Stimulated activated CD4-positive, alpha-beta T cell treated with anti-CD3 and anti-CD28 coated beads, Interleukin-4, amount 100 ng/mL, for 4 hours (primary cell): ENCODE results near the gene RRAS.

ENCODE experiments used
- DNase-seq, 2 experiments: peaks; one replicate each; pipeline ENCODE4 v3.0.0-alpha.2; 2020

RRAS gene

GRCh38 chr19:49640113-49640898, at the start of gene RRAS:
TSS of gene RRAS (minus strand) at chr19:49640143. CDS start at chr19:49640098, 45 bp downstream.
- peak; percentile 99 to 100 for DNase-seq

GRCh38 chr19:49689133-49690078, 49.5 kb upstream of the RRAS start, which contains the start of gene ADM5:
TSS of gene ADM5 (plus strand) at chr19:49689594. CDS start at chr19:49689838, 244 bp downstream.
- peak in 1 of 2 experiments; percentile 55 for DNase-seq

- no peak for DNase-seq
Measured at GRCh38 chr19:49688531-49689132, 48.7 kb upstream of the RRAS start.

GRCh38 chr19:49687566-49688316, 47.8 kb upstream of the RRAS start:
- DNase-seq = no peak

DNA sequence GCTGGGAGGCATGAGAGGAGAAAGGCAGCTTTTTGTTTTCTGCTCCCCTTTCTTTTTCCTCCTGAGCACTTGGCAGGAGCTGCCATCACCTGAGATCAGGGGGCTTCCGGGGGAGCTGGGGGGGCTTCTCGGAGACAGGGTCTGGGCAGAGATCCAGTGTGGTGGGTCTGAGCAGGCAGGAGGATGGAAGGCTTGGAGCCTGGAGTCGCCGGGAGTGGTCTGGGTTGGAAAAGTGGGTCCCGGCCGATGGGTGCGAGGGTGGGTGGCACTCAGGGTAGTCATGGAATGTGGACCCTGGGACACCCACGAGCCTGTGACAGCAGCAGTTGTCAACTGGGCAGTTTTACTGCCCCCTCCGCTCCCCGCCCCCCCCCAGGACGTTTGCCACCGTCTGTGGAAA, 47.2 kb upstream of the RRAS start:
- DNase-seq = no peak

DNA sequence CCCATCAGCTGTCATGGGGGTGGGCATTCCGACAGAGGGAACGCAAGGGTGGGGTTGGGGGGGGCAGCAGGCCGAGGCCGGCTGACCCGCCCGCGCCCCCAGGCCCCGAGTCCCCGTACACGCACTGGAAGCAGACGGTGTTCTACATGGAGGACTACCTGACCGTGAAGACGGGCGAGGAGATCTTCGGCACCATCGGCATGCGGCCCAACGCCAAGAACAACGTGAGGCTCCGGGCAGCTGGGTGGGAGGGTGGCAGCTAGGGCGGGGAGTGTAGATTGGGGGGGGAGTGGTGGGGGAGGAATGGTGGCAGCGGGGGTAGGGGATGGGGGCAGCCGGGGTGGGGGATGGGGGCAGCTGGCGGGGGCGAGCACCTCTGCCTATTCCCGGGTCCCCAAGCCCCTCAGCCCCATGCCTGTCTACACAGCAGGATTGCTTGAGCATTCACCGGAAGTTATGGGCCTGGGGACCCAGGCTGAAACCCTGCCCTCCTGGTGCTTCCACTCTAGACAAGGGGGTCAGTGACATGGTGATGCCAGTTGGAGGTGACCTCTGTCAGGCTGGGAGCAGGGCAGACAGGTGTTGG, 46.7 kb upstream of the RRAS start:
- DNase-seq = no peak

GRCh38 chr19:49685845-49686332, 45.9 kb upstream of the RRAS start:
- no peak for DNase-seq

DNA sequence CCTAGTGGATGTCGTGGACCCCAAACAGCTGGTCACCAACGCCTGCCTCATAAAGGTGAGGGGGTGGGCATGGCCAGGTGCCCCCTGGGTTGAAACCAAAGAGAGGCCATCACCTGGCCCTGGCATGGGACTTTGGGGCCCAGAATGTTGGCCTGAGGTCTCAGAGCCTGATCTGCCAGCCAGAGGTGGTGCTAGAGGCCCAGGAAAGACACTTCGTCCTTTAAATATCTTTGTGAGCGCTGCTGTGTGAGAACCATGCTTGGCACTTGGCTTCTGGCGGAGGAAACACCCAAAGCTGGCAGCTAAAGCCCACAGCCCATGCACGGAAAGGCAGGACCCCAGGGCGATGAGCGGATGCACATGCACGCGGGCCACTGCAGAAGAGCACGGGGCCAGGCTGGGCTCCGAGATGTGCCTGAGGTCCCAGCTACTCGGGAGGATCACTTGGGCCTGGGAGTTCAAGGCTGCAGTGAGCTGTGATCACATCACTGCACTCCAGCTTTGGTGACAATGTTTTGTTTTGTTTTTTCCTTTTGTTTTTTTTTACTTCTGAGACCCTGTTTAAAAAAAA, 45.1 kb upstream of the RRAS start:
- DNase-seq = no peak

DNA sequence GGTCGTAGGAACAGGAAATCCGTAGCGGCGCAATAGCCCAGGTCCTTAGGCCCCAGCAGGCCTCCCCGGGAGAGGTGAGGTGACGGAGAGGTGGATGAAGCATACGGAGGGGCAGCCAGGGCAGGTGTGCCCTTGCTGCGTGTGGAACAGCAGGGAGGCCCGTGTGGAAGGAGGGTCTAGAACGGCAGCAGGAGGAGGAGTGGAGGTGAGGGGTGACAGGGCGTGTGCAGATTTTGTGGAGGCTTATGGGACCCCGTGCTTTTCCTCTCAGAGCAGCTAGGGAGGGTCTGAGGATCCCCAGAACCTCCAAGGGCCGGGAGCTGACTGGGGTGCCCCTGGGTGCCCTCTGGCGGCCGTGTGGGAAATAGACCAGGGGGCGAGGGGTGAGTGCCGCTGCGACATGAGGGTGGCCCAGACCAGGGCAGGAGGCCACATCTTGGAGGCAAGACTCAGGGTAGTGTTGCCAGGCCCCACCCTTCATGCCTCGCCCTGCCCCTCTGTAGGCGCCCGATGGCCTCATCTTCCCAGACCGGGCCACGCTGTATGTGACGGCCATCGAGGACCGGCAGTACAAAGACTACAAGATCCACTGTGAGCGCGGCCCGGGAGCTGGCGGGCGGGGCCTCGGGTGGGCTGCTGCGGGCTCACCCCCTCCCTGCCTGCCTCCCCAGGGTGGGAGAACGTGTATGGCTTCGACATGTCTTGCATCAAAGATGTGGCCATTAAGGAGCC, 44.5 kb upstream of the RRAS start:
- DNase-seq = no peak

DNA sequence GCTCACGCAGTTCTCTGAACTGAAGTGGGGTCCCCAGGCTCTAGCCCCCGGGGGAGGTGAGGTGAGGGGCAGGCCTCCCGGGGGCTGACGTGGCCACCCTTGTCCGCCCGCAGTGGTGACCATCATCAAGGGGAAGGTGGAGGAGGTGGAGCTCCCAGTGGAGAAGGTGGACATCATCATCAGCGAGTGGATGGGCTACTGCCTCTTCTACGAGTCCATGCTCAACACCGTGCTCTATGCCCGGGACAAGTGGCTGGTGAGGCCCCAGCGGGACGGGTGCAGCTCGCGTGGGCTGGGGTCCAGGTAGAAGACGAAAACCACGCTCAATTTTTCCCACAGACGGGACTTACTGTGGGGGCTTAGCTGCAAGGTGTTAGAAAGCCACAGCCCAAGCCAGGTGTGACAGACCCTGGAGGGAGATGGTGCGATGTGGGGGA, 43.9 kb upstream of the RRAS start:
- no peak for DNase-seq

- no peak for DNase-seq
Measured at GRCh38 chr19:49682274-49682673, 42.3 kb upstream of the RRAS start.

DNA sequence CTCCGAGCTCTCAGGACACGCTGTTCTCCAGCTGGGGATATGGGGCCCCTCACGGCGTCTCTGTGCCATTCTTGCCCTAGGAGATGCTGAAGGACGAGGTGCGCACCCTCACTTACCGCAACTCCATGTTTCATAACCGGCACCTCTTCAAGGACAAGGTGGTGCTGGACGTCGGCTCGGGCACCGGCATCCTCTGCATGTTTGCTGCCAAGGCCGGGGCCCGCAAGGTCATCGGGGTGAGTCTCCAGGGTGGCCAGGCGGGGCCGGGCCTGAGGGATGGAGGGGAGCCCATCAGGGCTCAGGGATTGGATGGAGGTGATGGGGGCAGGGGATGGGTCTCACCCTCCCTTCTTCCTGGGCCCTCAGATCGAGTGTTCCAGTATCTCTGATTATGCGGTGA, 41.9 kb upstream of the RRAS start:
- no peak for DNase-seq

GRCh38 chr19:49680421-49681351, 40.7 kb upstream of the RRAS start:
- DNase-seq = peak; percentile 87 to 96

DNA sequence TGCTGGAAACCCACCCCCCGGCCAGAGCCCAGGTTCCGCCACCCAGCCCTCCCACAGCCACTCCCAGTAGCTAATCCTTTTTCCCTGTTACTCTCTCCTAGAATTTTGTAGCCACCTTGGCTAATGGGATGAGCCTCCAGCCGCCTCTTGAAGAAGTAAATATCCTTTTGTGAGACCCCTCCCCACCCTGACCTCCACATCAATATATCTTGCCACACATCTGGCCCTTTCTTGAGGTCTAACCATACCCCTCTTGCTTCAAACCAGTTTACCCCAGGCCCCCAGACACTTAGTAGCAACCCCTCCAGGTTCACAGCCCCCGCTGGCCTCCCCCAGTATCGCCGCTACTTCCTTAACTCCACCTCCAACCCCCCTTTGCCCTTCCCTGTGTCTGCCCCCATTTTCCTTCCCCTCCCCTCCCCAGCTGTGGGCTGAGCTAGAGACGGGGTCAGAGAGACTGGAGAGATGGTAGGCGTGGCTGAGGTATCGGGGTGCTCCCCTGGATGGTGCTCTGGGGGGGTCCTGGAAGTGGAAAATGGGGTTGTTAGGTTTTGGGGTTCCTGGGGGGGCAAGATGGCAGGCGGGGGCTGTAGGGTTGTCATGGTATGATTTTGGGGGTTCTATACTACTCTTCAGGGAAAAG, 39.9 kb upstream of the RRAS start:
- DNase-seq = no peak

DNA sequence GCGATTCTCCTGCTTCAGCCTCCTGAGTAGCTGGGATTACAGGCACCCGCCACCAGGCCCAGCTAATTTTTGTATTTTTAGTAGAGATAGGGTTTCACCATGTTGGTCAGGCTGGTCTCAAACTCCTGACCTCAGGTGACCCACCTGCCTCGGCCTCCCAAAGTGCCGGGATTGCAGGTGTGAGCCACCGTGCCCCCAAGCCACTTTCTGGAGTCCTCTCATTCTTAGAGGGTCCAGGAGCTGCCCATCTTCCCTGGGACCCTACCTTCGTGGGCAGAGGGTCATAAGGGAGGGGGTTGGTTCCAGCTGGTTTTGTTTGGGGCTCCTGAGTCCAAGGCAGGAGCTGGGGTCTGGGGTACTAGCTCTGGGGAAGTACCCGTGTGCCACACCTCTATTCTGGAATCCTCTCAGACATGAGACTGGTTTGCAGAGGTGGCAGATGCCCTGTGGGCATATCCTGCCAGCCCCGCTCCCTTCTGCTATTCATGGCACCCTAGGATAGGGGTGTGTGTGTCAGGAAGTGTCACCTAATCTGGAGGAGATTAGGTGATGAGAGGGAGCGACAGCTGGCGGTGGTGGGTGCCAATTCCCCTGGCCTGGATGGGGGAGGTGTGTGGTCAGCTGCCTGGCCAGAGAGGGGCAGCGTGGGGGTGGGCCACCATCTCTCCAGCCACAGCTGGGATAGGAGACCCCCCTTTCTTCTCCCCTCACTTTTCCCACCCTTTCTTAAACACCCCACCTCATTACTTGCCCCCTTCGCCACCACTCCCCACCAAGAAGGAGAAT, 39.2 kb upstream of the RRAS start:
- no peak for DNase-seq

- DNase-seq = peak; percentile 70 to 78
Measured at GRCh38 chr19:49677901-49678674, 38.1 kb upstream of the RRAS start.

- DNase-seq = peak; percentile 53 to 56
Measured at GRCh38 chr19:49677231-49677900, 37.4 kb upstream of the RRAS start, which contains the start of gene PRMT1. TSS of gene PRMT1 (plus strand) at chr19:49677271. CDS start at chr19:49677281, 10 bp downstream.
